Liver (tissue), 3 donors: ENCODE results near the gene SFXN5.

Experiments used
- CTCF ChIP-seq: fragments of 150-350 bp; IDR thresholded peaks from 2 replicates; pipeline ENCODE4 v1.5.1; 2017; ENCODE audit warnings: improper control_type of control experiment, low read depth, low read length; ENCODE audit not compliant: missing input control
- MAX ChIP-seq: IDR thresholded peaks from 2 replicates; pipeline ENCODE4 v1.6.1; 2016; ENCODE audit warnings: antibody characterized with exemption
- TAF1 ChIP-seq: conservative IDR thresholded peaks from 2 replicates; pipeline ENCODE4 v1.6.1; 2016; ENCODE audit warnings: antibody characterized with exemption, mild to moderate bottlenecking
- YY1 ChIP-seq: IDR thresholded peaks from 2 replicates; pipeline ENCODE4 v1.6.1; 2016; ENCODE audit warnings: antibody characterized with exemption, mild to moderate bottlenecking
- TF ChIP-seq, protein P1 (sequence below): IDR thresholded peaks from 2 replicates; pipeline ENCODE4 v1.6.1; 2016; ENCODE audit warnings: antibody characterized with exemption, mild to moderate bottlenecking
- donor health status: healthy.
- donor health status: healthy.

DNA sequence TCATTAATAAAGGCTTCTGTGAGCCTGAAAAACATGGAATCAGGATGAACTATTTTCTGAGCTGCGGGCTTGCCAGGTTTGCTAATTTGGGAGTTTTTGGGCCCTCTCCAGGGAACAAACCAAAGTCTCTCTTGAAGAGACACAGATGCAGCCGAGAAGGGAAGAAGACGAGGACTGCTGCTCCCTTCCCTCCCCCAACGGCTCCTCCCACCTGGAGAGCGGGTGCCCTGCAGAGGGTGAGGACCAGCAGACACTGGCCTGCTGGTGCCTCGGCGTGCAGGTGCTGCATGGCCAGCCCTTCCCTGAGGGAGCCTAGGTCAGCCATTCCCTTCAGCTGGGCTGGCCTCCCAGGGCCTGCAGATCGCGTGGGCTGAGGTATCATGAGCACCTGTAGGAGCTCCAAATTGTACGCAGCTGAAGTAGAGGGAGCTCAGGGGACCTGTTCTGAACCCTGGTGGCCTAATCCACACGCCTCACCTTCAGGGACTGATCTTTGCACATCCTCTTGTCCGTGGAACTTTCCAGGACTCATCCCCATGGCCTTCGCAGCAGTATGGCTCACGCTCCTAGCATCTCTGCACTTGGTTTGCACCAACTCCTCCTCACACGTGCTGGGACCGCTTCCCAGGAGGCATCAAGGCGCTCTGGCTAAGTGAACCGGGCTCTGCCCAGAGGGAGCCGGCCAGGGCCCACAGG, 134.7 kb downstream of the SFXN5 start:
- TF ChIP-seq YY1 (no peak), CTCF (no peak), TAF1 (no peak), MAX (no peak)
- TF ChIP-seq, protein P1, sequence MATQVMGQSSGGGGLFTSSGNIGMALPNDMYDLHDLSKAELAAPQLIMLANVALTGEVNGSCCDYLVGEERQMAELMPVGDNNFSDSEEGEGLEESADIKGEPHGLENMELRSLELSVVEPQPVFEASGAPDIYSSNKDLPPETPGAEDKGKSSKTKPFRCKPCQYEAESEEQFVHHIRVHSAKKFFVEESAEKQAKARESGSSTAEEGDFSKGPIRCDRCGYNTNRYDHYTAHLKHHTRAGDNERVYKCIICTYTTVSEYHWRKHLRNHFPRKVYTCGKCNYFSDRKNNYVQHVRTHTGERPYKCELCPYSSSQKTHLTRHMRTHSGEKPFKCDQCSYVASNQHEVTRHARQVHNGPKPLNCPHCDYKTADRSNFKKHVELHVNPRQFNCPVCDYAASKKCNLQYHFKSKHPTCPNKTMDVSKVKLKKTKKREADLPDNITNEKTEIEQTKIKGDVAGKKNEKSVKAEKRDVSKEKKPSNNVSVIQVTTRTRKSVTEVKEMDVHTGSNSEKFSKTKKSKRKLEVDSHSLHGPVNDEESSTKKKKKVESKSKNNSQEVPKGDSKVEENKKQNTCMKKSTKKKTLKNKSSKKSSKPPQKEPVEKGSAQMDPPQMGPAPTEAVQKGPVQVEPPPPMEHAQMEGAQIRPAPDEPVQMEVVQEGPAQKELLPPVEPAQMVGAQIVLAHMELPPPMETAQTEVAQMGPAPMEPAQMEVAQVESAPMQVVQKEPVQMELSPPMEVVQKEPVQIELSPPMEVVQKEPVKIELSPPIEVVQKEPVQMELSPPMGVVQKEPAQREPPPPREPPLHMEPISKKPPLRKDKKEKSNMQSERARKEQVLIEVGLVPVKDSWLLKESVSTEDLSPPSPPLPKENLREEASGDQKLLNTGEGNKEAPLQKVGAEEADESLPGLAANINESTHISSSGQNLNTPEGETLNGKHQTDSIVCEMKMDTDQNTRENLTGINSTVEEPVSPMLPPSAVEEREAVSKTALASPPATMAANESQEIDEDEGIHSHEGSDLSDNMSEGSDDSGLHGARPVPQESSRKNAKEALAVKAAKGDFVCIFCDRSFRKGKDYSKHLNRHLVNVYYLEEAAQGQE: no peak
